Activated CD4-positive, alpha-beta T cell treated with anti-CD3 and anti-CD28 coated beads, Interleukin-2, amount 50 U/mL, for 48 hours (primary cell): ENCODE data around the gene TNFAIP2.

Source experiments
- DNase-seq, 2 experiments: peaks; one replicate each; pipeline ENCODE4 v3.0.0-alpha.2; 2020

TNFAIP2 gene

DNA sequence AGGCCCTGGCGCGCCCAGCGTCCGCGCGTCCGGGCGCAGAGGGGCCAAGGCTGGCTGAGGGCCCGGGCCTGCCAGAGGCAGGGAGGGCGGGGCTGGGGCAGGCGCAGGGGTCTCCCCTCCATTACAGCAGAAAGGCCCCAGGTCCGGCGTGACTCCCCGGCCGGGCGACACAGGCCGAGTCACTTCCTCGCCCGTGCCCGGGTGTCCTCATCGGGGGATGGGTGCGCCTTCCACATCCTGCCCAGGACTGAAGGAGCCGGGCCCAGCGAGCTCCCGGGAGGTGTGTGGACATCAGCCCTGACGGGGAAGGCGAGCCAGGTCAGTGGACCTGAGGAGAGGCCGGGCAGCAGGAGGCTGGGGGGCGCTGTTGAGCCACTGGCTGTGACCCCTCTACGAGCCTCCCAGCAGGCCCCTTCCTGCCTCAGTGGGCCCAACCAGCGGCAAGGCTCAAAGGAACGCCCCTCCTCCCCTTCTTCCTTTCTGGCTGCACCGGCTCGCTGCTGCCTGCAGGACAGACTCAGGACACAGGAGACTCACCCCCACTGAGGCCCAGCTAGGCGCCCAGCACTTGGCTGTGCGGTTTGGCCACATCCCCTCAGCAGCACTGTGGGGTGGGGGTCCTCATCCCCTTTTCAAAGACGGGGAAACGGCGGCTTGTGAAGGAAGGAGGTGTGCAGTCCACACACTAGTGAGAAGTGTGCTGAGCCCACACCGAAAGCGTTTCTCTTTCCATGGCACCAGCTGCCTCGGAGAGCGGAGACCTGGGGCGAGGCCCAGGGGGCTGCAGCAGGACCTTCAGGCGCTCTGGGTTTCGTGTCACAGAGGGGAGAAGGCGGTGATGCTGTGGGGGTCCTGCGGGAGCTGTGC lies 606 bp downstream of the TNFAIP2 start:
- DNase-seq: no peak

DNA sequence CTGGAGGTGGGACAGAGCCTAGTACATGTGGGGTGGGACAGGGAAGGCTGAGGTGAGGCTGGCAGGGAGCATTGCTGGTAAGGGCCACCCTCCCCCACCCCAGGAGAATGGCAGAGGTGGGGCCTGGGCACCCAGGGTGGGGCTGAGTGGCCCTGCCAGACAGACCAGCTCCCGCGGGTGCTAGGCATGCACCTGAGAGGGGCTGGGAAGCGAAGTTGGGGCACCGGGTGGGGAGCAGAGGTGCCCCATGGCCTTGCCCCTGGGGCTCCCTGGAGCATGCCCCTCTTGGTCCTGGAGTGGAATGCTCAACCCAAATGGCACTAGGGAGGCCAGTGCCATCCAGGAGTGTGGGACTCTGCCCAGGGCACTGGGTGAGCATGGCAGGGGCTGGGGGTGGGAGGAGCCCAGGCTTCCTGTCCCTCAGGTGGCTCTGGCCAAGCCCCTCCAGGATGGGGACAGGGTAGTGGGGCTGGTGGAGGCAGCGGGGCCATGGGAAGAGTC lies 1.3 kb downstream of the TNFAIP2 start:
- DNase-seq: no peak

DNA sequence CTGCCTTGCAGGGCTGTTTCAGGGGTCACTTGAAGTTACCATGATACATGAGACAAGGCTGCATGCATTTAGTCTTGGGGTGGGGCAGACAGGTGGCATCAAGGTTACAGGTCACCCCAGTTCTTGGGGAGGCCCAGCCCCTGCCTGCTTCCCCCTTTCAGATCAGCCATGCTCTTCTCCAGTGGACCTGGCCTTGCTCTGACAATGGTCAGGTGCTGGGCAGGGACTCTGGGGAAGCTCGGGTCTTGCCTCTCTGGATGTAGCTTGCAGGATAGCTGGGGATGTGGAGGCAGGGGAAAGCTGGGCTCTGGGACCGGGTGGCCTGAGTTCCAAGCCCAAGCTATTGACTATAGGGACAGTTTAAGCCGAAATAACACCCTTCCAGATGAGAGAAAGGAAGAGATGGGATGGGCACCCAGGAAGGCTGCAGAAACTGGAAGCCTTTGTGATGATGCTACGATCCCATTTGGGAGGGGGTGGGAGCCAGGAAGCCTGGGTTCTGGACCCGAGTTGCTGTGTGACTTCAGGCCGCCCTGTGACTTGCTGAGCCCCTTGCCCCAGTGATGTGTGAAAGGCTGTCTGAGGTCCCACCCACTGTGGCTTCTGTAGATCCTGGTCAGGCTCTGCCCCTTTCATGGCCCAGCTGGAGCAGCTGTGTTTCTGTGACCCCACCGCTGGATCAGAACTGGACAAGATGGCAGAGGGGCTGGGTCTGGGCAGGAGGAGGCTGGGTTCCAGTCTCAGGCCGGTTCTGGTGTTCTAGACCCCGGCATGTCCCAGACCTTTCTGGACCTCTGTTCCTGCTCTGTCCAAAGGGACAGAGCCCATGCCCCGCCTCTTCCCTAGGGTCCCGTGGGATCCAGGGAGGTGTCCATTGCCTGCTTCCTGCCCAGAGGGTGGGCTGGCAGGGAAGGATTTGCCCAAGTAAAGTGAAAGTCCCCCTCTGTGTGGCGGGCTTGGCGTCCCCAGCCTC lies 2.1 kb downstream of the TNFAIP2 start:
- no peak for DNase-seq

GRCh38 chr14:103126088-103126872 lies 3.0 kb downstream of the TNFAIP2 start:
- no peak for DNase-seq

GRCh38 chr14:103126873-103127304 lies 3.6 kb downstream of the TNFAIP2 start:
- DNase-seq: no peak

- DNase-seq: no peak
Measured at GRCh38 chr14:103127356-103127755, 4.1 kb downstream of the TNFAIP2 start.

- DNase-seq: no peak
Measured at GRCh38 chr14:103127861-103128598, 4.8 kb downstream of the TNFAIP2 start.

DNA sequence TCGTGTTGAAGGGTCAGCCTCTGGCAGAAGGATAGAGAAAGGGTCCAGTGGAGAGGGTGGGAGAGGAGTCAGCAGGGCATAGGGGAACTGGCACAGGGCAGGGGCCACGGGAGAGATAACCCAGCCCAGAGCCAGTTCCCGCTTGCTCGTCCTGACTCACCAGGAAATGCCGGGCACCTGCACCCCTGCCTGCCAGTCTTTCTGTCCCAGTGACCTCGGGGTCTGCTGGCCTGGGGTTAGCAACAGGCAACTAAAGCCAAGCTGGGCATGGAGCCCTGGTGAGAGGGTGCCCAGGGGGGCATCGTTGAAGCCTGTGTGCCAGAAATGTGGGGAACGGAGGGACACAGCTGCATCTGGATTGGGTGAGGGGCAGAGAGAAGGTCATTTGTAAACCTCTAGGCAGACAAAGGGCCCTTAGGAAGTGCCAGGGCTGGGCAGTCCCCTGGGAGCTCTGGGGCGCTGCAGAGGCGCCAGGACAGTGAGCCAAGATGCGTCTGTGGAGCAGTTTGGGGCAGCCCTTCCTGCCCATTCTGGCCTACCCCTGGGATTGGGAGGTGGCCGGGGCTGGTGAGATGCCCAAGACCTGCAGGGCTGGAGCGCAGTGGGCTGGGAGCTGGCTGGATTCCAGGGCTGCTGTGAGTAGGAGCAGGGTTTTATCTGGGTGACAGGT lies 5.5 kb downstream of the TNFAIP2 start:
- DNase-seq: no peak

- no peak for DNase-seq
Measured at GRCh38 chr14:103129301-103130016, 6.2 kb downstream of the TNFAIP2 start.

DNA sequence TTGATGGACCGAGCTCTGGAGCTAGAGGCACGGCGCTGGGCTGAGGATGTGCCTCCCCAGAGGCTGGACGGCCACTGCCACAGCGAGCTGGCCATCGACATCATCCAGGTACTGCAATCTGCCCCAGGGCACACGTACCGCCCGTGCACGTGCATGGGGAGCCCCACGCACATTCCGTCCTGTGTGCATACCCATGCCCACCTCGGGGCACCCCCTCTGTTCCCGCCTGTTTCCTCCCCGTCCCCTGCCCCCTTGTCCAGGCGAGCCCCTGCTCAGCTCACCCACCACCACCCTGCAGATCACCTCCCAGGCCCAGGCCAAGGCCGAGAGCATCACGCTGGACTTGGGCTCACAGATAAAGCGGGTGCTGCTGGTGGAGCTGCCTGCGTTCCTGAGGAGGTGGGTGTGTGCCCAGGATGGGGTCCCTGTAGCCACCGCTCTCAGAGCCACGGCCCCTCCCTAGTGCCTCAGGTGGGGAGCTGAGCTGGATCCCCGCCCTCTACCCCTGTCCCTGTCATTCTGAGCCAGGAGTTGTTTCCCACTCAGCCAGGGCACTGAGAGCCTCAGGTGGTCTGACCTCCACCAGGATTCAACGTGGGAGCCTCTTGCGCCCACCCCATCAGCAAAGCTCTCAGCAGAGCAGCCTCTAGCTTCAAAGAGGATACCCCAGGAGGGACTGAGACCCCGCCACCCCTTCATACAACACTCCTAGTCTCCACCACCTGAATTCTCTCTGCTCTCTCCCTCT lies 6.9 kb downstream of the TNFAIP2 start:
- no peak for DNase-seq

DNA sequence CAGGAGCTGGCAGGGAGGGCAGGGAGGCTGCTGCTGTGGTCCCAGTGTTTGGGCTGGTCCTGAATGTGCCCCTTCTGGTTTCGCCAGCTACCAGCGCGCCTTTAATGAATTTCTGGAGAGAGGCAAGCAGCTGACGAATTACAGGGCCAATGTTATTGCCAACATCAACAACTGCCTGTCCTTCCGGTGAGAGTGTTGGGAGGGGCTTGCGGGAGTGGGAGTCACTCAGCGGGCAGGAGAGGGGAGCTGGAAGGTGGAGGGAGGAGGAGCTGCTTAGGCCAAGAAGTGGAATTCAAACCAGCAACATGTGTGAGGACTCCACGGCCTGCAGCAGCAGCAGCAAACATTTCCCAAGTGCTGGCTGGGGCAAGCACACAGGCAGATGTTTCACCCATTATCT lies 7.7 kb downstream of the TNFAIP2 start:
- DNase-seq: no peak

DNA sequence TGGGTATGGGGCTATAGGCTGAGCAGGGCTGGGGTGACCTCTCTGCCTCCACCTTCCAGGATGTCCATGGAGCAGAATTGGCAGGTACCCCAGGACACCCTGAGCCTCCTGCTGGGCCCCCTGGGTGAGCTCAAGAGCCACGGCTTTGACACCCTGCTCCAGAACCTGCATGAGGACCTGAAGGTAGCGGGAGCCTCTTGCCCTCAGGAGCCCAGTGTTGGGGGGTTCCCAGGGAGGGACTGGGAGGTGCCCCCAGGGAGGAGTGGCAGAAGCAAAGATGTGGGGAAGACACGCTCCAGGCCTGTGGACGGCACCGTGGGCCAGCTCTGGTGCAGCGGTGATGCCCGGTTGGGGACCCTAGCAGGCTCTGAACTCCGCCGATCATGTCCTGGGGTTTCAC lies 8.3 kb downstream of the TNFAIP2 start:
- no peak for DNase-seq

GRCh38 chr14:103132381-103133209 lies 9.3 kb downstream of the TNFAIP2 start:
- DNase-seq: no peak

DNA sequence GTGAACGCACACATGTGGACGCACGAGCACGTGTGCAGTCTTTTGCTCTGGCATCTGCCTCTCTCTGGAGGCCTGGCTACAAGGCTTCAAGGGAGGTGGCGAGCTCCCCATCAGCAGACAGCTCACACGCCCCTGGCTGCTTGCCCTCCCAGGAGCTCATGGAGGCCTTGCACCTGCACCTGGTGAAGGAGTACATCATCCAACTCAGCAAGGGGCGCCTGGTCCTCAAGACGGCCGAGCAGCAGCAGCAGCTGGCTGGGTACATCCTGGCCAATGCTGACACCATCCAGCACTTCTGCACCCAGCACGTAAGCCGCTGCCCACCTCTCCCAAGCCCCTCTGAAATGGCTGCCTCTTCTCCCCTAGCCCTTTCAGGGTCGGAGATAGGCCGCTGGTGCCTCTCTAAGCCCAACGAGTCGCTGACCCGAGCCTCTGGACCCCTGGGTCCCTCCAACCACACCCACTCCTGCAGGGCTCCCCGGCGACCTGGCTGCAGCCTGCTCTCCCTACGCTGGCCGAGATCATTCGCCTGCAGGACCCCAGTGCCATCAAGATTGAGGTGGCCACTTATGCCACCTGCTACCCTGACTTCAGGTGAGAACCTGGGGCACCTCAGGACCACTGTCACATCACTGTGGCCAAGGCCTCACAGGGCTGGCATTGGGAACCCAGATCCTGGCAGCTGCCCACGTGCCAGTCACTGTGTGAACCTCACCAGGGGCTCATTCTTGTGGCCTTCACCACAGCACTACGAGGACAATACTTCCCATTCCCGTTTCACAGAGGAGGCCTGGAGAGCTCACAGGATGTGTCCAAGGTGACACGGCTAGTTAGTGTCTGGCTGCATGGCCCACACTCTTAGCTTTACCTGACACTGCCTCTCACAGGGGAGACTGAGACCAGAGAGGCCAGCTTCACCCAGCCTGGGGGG lies 10.2 kb downstream of the TNFAIP2 start:
- no peak for DNase-seq

DNA sequence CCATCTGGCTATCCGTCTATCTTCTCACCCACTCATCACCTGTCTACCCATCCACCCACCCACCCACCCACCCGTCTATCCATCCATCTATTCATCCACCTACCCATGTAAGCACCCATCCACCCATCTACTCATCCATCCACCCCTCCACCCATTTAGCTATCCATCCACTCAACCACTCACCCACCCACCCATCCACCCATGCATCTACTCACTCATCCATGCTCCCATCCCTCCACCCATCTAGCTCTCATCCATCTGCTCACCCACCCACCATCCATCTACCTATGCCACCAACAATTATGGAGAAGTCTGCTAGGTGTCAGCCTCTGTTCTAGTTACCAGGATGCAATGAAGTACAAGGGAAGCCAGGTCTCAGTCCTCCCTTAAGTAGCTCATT lies 11.1 kb downstream of the TNFAIP2 start:
- no peak for DNase-seq

GRCh38 chr14:103134919-103135318 lies 11.7 kb downstream of the TNFAIP2 start:
- DNase-seq: no peak

- no peak for DNase-seq
Measured at GRCh38 chr14:103135333-103136260, 12.3 kb downstream of the TNFAIP2 start.
